Measurements from ENCODE around the gene RGS6.

Gene RGS6

GRCh38 chr14:72492196-72492595, 560.0 kb downstream of the RGS6 start:
- DNase-seq (ENCODE audit: low read depth in 1 of 2, low spot score in 1 of 2) = no peak

- DNase-seq (ENCODE audit: low read depth in 1 of 2, low spot score in 1 of 2) = no peak
Measured at GRCh38 chr14:72495668-72496067, 563.4 kb downstream of the RGS6 start.

GRCh38 chr14:72498646-72499045, 566.4 kb downstream of the RGS6 start:
- no peak for DNase-seq (ENCODE audit: low read depth in 1 of 2, low spot score in 1 of 2)

GRCh38 chr14:72499746-72500145, 567.5 kb downstream of the RGS6 start:
- no peak for DNase-seq (ENCODE audit: low read depth in 1 of 2, low spot score in 1 of 2)

GRCh38 chr14:72500234-72500838, 568.1 kb downstream of the RGS6 start:
- DNase-seq (ENCODE audit: low read depth in 1 of 2, low spot score in 1 of 2) = no peak

GRCh38 chr14:72501439-72501838, 569.2 kb downstream of the RGS6 start:
- DNase-seq (ENCODE audit: low read depth in 1 of 2, low spot score in 1 of 2) = no peak

GRCh38 chr14:72503271-72503670, 571.0 kb downstream of the RGS6 start:
- no peak for DNase-seq (ENCODE audit: low read depth in 1 of 2, low spot score in 1 of 2)

GRCh38 chr14:72503696-72504368, 571.6 kb downstream of the RGS6 start:
- DNase-seq (ENCODE audit: low read depth in 1 of 2, low spot score in 1 of 2) = no peak

- no peak for DNase-seq (ENCODE audit: low read depth in 1 of 2, low spot score in 1 of 2)
Measured at GRCh38 chr14:72510566-72510965, 578.3 kb downstream of the RGS6 start.

- no peak for DNase-seq (ENCODE audit: low read depth in 1 of 2, low spot score in 1 of 2)
Measured at GRCh38 chr14:72512281-72512680, 580.1 kb downstream of the RGS6 start.

GRCh38 chr14:72512925-72513324, 580.7 kb downstream of the RGS6 start:
- DNase-seq (ENCODE audit: low read depth in 1 of 2, low spot score in 1 of 2) = no peak

- DNase-seq (ENCODE audit: low read depth in 1 of 2, low spot score in 1 of 2) = no peak
Measured at GRCh38 chr14:72513346-72513745, 581.1 kb downstream of the RGS6 start.

GRCh38 chr14:72513965-72514659, 581.9 kb downstream of the RGS6 start:
- DNase-seq (ENCODE audit: low read depth in 1 of 2, low spot score in 1 of 2) = no peak

GRCh38 chr14:72514660-72515025, 582.4 kb downstream of the RGS6 start:
- no peak for DNase-seq (ENCODE audit: low read depth in 1 of 2, low spot score in 1 of 2)

GRCh38 chr14:72515779-72516770, 583.8 kb downstream of the RGS6 start:
- no peak for DNase-seq (ENCODE audit: low read depth in 1 of 2, low spot score in 1 of 2)

GRCh38 chr14:72516936-72517700, 584.9 kb downstream of the RGS6 start:
- DNase-seq (ENCODE audit: low read depth in 1 of 2, low spot score in 1 of 2) = peak; percentile 28 to 47

- DNase-seq (ENCODE audit: low read depth in 1 of 2, low spot score in 1 of 2) = no peak
Measured at GRCh38 chr14:72517736-72518135, 585.5 kb downstream of the RGS6 start.

- DNase-seq (ENCODE audit: low read depth in 1 of 2, low spot score in 1 of 2) = no peak
Measured at GRCh38 chr14:72518809-72519377, 586.7 kb downstream of the RGS6 start.

- no peak for DNase-seq (ENCODE audit: low read depth in 1 of 2, low spot score in 1 of 2)
Measured at GRCh38 chr14:72519543-72519942, 587.3 kb downstream of the RGS6 start.

GRCh38 chr14:72521045-72521444, 588.8 kb downstream of the RGS6 start:
- DNase-seq (ENCODE audit: low read depth in 1 of 2, low spot score in 1 of 2) = no peak

Measured in stimulated activated CD4-positive, alpha-beta T cell treated with anti-CD3 and anti-CD28 coated beads, Interleukin-15, amount 100 ng/mL, for 1 hour (primary cell).